GM18909 (cell line): ENCODE data around the gene PSMD1.
"Not testable (repeated sequence)": the region's sequence is repeated elsewhere in the genome, so short reads cannot be mapped to it uniquely, and the experiment has no call there.

Source experiments
- ATAC-seq: cut with Tn5 transposase; IDR thresholded peaks from one replicate; pipeline ENCODE4 v1.9.1; 2021; ENCODE audit warnings: mild to moderate bottlenecking; ENCODE audit not compliant: unreplicated experiment, poor library complexity

The PSMD1 gene

GRCh38 chr2:231178805-231179204, 122.1 kb downstream of the PSMD1 start:
- not testable (repeated sequence) for ATAC-seq

GRCh38 chr2:231181860-231182512, 125.3 kb downstream of the PSMD1 start:
- peak; percentile 57 for ATAC-seq

GRCh38 chr2:231182513-231182899, 125.8 kb downstream of the PSMD1 start:
- ATAC-seq, result no peak

GRCh38 chr2:231183851-231184250, 127.2 kb downstream of the PSMD1 start:
- no peak for ATAC-seq

GRCh38 chr2:231184319-231184718, 127.7 kb downstream of the PSMD1 start:
- no peak for ATAC-seq

GRCh38 chr2:231185050-231185725, 128.5 kb downstream of the PSMD1 start:
- ATAC-seq, result no peak

- no peak for ATAC-seq
These were observed 129.2 kb downstream of the PSMD1 start for GRCh38 chr2:231185886-231186285.

GRCh38 chr2:231186325-231186724, 129.7 kb downstream of the PSMD1 start:
- no peak for ATAC-seq

GRCh38 chr2:231187736-231188505, 131.3 kb downstream of the PSMD1 start:
- no peak for ATAC-seq

- ATAC-seq, result no peak
These were observed 132.0 kb downstream of the PSMD1 start for GRCh38 chr2:231188506-231189170.

- ATAC-seq, result no peak
These were observed 132.5 kb downstream of the PSMD1 start for GRCh38 chr2:231189171-231189530.

GRCh38 chr2:231189571-231190495, 133.2 kb downstream of the PSMD1 start:
- ATAC-seq, result no peak

- no peak for ATAC-seq
These were observed 134.0 kb downstream of the PSMD1 start for GRCh38 chr2:231190531-231191197.

GRCh38 chr2:231191896-231192872, 135.5 kb downstream of the PSMD1 start:
- no peak for ATAC-seq

GRCh38 chr2:231193216-231193615, 136.5 kb downstream of the PSMD1 start:
- ATAC-seq, result no peak

GRCh38 chr2:231196592-231196991, 139.9 kb downstream of the PSMD1 start:
- no peak for ATAC-seq

- not testable (repeated sequence) for ATAC-seq
These were observed 140.5 kb downstream of the PSMD1 start for GRCh38 chr2:231197196-231197595.

GRCh38 chr2:231197706-231198290, 141.1 kb downstream of the PSMD1 start:
- no peak for ATAC-seq
